GM18505 (cell line): ENCODE results near the gene ALG1.
"Not testable (repeated sequence)": the region's sequence is repeated elsewhere in the genome, so short reads cannot be mapped to it uniquely, and the experiment has no call there.

Experiments
- ATAC-seq: cut with Tn5 transposase; IDR thresholded peaks from one replicate; pipeline ENCODE4 v1.9.1; 2021; ENCODE audit not compliant: unreplicated experiment
- POLR2A ChIP-seq: IDR thresholded peaks from 4 replicates; pipeline ENCODE4 v1.6.1; 2011; ENCODE audit warnings: borderline replicate concordance; ENCODE audit not compliant: insufficient read depth, insufficient read length; ENCODE audit errors: extremely low read depth

Gene ALG1

DNA sequence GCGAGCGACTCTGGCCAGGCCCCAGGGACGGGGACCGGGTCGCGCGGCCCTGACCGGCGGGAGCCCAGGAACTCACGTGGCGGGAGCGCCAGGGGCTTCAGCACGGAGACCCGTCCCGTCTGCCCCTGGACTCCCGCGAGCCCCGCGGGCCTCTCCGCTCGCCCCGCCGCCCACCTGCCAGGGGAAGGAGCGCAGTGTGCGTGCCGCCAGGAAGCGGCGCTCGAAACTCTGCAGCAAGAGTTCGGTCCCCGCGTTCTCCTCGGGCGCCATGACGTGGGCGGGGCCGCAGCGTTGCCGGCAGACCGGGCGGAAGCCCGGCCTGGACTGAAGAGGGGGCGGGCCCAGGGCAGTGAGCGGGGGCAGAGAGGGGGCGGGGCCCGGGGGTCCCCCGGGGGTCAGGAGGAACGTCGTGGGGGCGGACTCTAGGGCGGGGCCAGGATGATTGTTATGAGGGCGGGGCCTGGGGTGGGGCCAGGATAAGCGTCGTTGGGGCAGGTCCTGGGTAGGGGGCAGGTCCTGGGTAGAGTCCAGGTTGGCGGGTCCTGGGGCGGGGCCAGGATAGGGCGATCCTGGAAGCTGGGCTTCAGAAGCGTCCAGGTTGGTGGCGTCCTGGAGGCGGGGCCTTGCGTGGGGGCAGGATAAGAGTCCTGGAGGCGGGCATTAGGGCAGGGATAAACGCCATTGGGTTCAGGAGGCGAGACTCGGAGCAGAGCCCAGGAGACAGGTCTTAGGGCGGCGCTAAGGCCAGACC, 26.0 kb downstream of the ALG1 start, which contains the start of gene EEF2KMT:
TSS of gene EEF2KMT (minus strand) at position 326 of the 751 bp plus-strand sequence. CDS start at position 270, 56 bp downstream.
- peak; percentile 98 for ATAC-seq

DNA sequence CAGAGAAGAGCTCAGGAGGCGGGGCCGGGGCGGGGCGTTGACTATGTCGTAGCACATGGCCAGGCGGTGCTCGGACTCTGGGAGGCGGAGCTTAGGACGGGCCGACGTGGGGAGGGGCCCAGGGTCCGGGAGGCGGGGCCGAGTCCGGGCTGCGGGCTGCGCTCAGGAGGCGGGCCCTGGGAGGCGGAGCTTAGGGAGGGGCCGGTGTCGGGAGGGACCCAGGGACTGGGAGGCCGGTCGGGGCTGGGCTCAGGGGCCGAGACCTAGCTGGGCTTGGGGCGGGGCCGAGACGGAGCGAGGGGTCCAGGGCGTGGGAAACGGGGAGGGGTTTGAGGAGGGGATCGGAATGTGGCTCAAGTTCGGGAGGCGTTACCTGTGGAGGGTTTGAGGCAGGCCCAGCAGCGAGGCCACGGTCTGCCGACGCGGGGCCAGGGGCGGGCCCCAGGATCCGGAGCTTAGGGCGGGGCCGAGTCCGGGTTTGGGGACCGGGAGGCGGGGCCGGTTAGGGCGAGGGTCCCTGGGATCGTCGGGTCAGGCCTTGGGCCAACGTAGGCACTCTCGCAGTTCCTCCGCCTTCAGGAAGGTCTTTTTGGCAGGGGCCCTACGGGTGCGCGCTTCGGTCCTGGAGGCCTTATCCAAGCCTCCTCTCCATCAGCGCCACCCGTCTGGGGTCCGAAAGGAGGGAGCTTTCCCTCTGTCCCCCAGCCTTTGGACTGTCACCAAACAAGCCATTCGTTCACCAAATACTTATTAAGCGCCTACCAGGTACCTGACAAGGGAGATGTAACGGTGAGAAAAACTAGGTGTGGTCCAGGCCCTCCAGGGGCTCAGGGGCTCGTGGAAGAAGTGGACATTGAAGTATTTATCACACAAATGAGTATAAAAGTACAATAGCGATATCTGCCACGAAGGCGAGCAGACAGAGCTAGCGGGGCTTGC, 26.8 kb downstream of the ALG1 start:
- ATAC-seq: not testable (repeated sequence)

DNA sequence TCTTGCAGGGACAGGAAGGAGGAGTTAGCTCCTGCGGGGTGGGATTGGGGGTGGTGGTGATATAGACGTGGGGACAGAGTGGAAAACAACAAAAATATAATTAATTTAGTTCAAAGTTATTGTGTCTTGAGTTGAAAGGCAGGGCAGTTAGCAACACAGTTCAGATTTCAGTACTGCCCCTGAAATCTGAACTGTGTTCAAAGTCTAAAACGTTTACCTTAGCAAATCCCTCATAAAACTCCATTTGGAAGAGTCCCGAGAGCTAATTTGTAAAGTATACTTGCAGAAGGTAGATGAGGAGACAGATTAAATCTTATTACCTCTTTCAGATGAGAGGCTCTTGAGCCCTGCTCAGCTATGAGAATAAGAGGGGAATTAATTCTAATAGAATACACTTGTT, 27.5 kb downstream of the ALG1 start:
- ATAC-seq: not testable (repeated sequence)

DNA sequence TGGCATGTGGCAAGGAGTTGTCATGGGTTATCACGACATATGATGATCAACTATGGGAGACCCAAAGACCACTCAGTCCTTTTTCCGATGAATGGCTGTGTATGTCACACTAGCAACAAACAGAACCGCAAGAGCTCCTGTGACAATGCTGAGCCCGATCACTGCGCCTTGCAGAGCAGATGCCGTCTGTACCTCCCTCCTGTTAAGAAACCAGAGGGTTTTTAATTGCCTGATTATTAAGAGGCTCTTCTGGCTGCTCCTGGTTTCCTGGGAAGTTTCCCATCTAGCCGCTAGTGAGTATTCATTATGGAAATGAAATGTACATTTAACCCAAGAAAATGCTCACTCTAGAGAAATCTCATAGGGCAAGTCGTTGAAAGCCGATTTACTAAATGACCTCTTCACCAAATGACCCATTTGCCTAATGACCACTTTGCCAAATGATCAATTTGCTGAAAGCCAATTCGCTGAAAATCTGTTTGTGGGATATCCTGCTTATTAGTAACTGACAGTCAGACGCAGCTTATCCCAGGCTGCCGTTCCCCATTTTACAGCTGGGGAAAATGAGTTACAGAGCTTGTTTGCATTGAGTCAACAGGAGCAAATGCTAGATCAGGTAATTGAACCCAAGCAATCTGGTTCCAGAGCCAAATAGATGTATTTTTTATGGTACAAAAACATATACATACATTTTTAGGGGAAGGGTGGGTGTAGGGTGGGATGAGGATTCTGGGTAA, 31.8 kb downstream of the ALG1 start:
- ATAC-seq: not testable (repeated sequence)

DNA sequence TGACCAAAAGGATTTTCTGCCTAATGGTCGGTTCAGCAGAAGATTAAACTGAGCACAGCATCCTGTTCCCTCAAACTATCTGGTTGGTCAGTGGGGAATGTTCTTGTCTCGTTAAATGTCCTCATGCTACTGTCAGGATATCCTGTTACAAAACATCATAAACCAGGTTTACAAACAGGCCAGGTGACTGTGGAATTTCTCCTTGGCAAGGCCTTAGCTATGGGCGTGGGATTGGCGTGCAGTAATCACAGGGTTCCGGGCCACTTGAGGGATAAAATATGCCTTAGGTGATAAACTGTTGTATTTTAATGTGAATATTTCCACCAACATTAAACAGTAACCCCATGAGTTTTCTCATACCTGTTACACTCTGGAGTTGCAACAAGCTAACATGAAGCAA, 33.4 kb downstream of the ALG1 start:
- not testable (repeated sequence) for ATAC-seq

DNA sequence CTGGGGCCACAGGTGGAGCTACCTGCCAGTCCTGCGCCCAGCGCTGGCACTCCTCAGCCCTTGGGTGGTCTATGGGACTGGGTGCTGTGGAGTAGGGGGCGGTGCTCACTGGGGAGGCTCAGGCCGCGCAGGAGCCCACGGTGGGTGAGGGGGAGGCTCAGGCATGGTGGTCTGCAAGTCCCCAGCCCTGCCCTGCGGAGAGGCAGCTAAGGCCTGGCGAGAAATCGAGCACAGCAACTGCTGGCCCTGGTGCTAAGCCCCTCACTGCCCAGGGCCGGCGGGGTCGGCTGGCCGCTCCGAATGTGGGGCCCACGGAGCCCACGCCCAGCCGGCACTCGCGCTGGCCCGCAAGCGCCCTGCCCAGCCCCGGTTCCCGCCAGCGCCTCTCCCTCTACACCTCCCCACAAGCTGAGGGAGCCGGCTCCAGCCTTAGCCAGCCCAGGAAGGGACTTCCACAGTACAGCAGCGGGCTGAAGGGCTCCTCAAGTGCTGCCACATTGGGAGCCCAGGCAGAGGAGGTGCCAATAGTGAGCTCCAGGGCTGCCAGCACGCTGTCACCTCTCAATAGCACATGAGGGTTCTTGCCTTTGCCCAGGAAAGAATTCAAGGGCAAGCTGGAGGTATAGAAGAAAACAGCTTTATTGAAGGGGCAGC, 37.0 kb downstream of the ALG1 start:
- no peak for ATAC-seq
- no peak for TF ChIP-seq POLR2A

DNA sequence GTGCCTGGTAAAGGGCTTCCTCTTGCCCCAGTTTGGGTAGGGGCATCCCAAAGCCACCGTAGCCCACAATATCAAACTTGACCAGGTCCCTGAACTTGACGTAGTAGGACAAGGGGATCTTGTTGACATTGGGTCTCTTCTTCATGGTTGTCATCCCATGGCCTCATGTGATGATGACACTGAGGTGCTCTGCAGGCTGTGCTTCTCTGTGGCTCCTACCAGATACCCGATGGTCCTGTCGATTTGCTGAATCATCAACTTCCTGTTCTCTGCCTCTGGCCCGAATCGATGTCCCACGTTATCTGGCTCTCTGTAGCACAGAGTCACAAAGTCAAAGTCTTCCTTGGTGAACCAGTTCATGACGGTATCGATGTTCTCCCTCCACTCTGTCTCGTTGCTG, 39.3 kb downstream of the ALG1 start:
- ATAC-seq: not testable (repeated sequence)

DNA sequence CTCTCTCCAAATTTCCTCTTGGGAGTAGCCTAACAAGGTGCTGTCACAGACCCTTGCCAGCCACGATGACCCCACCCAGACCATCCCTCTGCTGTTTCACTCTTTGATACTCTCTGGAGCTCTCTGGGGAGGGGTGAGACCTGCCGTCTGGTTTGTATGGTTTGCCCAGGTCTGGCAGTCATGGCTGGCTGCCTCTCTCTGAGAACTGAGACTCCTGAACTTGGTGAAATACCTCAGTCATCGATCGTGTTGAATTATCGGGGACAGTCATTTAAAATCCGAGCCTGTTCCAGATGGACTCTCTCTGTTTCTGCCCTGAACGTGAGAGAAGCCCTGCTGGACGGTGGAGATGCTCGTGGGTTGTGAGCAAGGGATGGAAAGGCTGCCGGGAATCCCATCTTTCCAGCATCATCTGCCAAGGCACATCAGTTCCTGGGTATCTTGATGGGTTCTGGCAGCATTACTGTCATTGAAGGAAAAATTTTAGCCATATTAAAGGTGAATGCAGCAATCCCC, 45.2 kb downstream of the ALG1 start:
- not testable (repeated sequence) for ATAC-seq

DNA sequence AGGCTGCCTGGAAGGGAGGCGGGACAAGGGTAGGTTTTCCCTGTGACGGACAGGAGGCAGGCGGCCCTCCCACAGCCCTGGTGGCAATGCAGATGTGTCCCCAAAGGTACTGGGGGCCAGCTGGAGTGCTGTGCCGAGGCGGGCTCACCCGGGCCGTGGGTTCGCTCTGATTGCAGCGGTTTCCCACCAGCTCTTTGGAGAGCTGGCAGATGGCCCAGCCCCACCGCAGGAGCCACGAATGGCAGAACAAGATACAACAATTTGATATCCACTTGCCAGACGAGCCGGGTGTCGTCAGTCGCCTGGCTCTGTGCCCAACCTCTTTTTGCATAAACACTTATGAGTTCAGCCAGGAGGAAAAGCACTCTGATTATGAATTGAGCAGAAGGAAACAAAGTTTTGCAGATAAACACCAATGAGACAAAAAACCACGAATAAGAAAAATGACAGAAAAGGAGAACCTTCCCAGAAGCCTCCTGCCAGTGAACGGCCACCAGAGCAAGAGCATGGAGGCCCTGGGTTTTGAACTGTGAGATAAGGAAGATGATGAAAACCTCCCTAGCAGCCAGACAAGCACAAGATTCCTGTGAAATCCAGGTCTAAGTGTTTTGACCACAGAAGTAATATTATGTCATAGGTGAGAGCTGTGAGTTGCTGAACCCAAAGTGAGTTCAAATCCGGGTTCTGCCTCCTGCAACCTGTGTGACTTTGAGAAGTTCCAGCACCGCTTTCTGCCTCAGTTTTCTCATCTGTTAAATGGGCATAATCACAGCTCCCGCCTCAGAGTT, 45.9 kb downstream of the ALG1 start:
- ATAC-seq: not testable (repeated sequence)

DNA sequence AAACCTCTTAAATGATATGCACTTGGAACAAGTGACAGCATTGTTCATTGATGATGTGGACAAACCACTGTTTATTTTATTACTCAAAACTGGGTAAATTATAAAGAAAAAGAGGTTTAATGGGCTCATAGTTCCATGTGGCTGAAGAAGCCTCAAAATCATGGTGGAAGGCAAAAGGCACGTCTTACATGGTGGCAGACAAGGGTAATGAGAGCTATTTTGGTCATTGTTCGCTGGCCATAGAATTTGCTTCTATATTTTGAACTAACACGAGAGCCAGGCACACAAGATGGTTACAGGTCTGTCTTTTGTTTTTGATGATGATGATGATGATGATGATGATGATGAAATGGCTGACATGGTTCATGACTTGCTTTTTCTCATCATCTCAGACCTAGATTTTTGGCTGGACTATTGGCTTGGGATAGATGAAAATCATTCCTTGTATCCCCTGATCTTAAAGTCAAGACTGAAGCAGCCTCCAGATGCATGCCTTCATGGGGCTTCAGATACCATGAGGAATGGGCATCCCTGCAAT, 59.9 kb downstream of the ALG1 start:
- ATAC-seq: not testable (repeated sequence)

DNA sequence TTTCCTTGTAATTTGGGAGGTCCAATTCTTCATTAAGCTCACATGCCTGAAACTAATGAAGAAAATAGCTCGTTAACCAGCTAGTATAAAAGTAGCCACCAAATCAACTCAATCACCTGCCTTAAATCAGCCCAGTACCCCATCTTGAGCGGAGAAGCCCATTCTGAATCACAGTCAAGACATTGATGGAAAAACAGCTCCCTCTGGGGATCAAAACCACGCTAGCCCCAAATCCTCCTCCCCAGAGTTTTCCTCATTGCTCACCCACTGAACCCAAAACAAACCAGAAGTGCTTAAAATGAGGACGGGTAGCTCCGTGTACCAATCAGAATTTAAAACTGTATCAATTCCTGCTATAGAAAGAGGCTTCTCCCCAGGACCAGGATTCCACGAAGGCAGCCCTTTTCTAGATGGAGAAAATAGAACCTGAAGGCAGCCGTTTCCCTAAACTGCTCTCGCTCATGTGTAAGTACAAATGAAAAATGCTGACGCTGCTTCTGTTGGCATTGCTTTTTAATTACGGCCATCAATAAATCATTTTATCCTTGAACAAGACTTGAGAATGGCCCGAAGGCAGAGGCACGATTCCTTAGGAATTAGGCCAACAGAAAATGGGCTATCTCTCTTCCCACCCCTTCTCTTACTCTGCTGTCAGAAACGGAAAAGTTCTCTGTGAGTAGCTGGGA, 61.4 kb downstream of the ALG1 start:
- ATAC-seq: not testable (repeated sequence)

DNA sequence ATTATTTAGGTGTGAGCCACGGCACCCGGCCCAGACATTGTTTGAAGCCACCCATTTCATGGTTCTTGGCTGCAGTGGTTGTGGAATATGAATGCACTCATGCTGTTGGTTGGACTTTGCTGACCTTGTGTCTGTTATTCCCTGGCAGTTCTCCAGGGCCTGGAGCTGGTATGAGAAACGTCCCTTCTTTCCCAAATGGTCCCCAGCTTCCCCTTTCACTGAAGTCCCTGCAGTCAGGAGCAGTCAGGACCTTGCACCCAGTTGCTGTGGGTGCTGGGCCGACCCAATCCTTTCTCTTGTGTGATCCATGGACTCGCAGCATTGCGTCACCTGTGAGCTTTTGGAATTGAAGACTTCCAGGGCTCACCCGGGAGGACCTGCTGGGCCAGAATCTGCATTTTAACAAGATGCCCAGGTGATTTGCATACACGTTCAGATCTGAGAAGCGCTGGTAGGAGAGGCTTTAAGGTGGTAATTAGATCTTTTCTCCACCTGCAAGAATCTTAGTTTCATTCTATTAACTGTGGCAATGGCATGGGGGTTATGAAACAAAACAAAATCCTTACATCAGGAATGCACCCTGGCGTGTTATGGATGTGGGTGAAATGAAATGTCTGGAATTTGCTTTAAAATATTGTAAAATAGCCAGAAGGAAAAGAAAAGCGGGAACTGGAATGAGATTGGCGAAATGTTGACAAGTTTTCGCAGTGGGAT, 63.3 kb downstream of the ALG1 start:
- not testable (repeated sequence) for ATAC-seq
